HG03108 (cell line): ENCODE results near the gene HOXD3.

ENCODE experiments used
- ATAC-seq: cut with Tn5 transposase; IDR thresholded peaks from one replicate; pipeline ENCODE4 v1.9.1; 2021; ENCODE audit warnings: moderate library complexity; ENCODE audit not compliant: unreplicated experiment

The HOXD3 gene

DNA sequence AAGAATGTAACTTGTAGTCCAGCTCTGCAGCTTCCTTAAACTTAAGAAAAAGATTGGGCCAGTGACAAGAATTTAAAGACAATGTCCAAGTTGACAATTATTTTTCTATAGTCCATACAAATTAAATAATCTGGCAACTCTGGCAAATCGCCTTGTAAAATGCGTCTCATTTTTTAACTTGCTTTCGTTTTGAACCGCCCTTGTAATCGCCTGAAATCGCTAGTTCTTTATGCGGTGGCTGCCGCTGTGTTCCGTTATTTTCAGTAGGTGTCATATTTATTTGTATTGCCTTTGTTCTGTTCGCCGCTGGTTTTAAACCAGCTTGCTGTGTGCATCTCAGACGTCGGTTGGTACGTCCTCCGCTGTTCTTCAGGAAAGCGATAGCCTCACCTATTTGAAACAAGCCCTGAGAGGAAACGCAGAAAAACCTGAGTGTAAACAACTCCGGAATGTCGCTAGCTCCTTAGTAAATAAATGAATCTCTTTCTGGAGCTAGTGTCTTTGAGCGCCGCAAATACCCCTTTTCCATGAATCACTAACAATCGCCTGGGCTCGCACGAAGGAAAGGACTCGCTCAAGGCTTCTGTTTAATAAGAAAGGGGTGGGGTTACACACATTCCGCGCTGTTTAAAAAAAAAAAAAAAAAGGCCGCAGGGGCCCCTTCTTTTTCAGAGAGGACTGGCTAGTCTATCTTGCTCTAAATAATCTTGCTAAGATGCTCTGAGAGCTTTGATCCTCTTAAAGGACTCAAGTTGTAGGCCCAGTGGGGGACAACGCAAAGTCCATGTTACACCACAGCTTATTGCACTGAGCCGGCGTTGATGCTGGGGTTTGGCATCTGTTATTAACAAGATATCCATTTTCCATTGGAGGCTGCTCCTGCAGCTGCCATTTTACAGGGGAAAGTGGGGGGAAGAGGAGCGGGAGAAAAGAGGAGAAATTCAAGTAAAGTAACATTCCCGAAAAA lies 24.6 kb upstream of the HOXD3 start:
- no peak for ATAC-seq

DNA sequence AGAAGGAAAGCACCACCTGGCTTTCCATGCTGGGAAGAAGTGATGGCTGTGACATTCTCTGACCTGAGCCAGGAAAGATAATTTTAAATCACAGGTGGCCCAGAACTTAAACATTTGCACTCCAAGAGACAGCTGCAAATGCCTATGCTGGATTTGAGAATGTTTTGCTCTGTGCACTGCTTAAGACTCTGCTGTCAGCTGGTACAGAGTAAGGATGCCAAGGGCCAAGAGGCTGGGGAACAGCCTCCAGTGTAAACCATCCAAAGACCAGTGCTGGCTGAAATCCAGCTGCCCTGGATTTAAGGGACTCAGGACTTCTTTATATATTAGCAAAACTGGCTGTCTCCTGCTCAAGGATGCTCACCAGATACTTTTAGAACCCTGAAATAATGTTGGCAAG lies 23.7 kb upstream of the HOXD3 start:
- ATAC-seq, result no peak

DNA sequence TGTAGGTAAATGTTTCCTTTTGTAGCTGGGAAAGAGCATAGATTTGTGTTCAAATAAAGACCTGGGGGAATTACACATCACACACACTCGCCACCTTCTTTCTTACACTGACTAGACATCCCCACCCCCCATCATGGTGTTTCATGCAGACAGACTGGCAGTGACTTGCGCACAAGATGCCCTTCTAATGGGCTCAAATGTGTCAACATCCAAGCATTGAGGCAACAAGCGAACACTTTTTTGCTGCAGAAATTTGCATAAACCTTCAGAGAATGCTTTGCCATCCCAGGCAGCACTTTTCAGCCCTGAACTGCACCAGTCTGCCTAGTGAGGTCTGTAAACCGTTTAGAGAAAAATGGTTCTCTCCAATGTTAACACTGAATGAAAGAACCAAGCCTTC lies 23.1 kb upstream of the HOXD3 start:
- ATAC-seq, result no peak

DNA sequence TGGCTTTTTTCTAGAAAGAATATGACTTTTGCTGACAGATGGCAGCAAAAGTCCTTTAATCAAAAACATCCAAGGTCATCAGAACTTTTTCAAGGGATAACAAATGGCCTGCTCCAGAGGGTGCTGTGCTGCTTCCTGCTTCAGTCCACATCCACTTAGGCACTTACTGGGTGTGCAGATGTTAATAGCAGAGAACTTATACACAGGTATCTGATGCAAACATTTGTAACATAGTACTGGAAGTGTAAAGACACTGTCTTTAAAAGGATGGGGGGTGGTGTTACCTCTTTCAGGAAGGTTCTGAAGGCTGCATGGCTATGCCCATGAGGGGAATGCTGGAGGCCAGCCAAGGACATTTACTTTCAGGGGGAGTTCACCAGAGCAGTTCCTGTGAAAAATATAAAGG lies 22.1 kb upstream of the HOXD3 start:
- ATAC-seq, result no peak

DNA sequence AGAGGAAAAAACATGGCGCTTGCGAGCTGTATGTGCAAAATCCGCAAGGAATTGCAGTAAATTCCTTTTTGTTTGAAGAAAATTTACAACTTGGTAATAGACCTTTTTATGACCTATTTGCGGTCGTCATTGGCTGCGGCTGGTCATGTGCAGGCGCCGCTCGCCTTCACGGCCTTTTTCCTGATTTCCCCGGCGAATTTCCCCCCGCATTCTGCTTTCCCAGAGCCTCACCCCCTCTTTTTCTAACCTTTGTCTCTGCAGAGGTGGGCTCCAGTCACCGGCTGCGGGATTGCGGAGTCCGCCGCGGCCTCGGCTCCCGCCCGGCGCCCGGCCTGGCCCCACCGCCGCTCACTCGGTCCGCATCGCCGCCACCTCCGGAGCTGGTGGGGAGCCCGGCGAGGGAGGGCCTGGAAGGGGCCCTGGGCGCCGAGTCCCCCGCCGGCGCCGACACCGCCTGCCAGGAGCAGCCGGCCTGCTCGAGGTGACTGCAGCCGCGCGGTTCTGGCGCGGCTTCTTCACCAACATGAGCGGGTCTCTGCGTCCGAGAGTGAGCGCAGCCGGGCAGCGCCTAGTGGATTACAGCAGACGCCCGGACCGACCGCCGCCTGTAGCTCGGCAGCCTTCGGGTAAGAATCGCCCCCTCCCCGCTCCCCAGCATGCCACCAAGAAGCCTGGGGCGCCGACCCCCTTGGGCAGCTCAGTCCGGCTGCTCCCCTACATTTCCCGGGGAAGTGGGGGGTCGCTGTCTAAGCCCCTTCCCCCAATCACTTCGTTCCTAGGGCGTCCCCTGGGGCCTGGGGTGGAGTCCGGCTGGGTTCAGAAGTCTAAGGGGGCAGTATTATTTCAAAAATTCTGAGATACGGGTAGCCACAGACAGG lies 20.5 kb upstream of the HOXD3 start:
- ATAC-seq, result no peak

DNA sequence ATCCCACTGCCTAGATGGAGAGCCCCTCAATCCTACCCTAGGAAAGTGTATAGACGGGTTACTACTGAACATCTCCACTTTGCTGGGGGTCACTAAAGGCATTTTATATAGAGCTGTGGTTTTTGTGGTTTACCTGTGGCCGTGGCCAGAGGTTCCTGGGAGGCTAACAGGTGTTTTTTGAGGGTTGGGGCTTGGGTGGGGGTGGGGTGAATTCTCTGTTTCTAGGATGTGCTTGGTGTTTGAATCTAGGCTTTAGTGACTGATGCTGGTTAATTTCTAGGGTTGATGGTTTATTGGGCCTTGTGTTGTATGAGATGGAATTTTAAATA lies 19.9 kb upstream of the HOXD3 start:
- no peak for ATAC-seq

DNA sequence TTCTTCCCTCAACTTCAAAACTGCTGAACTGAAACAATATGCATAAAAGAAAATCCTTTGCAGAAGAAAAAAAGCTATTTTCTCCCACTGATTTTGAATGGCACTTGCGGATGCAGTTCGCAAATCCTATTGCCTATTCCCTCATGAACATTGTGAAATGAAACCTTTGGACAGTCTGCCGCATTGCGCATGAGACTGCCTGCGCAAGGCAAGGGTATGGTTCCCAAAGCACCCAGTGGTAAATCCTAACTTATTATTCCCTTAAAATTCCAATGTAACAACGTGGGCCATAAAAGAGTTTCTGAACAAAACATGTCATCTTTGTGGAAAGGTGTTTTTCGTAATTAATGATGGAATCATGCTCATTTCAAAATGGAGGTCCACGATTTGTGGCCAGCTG lies 19.2 kb upstream of the HOXD3 start:
- no peak for ATAC-seq

DNA sequence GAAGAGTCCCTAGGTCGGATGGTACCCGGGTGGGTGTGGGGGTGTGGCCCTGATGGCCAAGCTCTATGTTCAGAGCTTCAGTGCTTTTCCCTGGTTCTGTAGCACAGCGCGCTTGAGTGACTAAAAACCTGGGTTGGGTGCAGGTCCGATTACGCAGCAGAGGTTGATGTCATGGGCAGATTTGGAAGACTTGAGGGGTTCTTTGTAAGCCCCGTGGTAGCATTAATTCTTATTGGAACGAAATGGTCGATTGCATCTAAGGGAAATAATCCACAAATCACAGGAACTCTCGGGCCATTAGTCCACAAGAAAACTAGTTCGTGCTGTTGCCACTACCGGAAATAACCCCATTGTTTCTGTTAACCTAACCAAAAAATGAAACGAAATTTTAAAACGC lies 18.6 kb upstream of the HOXD3 start:
- ATAC-seq, result no peak

DNA sequence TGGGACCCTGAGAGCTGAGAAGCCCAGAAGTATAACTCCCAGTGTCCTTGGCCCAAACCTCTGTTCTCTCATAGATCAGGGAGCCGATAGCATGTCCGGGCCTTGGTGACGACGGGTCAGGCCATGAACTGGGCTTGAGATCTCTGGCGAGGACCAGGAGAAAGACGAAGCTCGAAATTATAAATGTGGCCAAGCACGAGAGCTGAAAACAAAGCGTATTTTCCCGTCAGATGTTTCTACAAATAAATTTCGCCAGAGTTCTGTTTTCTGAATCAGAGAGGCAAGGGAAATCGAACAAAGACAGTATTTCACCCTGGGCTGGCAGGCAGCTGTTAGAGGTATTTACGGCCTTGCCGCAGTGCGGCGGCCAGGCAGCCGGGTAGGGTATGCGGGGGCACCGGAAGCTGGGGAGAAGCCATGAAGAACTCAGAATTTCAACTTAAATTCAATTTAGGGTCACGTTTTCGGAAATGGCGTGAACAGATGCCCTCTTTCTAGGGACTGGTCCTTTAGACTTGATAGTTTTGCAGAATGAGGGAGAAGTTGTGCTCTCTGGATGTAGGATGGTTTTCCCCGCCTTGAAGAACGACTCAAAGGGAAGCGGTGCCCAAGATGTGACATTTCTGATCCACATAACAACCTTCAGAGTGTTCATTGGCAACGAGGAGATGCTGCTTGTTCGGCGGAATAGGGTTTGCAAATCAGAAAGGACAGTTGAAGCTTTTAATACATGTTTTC lies 18.0 kb upstream of the HOXD3 start:
- ATAC-seq, result no peak

DNA sequence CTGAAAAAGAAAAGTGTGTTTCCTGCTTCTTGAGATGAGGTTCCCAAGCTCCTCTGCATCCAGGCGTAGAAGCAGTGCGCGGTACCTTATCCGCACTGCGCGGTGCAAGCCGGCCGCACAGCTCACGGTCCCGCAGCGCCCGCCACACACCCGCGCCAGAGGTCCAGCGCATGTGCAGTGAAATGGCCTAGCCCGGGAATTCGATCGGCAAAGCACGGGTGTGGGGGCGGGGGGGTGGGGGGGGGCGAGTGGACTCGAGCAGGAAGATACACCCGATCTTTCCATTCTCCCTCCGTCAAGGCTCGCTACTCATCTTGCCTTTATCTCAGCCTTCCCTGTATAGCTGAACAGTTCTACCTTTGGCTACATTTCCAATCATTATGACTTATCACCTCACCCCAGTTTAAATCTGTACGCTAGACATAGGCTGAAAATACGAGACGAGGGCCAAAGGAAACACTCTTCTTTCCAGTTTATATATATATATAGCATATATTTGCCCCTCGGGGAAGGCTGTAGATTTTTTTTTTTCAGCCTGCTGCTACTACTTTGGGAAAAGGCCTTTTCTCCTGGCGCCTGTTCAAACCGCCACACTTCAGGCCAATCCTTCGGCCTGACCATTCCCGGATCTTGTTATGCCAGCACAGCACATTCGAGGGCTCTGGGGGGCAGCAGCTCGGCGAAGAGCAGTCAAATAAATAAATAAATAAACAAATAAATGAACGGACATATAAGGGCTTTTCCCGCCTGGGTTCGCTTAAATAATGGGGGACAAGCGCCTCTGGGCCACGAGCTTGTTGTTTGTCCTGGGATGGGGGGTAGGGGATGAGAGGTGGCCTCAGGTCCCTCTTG lies 17.2 kb upstream of the HOXD3 start:
- ATAC-seq, result no peak

DNA sequence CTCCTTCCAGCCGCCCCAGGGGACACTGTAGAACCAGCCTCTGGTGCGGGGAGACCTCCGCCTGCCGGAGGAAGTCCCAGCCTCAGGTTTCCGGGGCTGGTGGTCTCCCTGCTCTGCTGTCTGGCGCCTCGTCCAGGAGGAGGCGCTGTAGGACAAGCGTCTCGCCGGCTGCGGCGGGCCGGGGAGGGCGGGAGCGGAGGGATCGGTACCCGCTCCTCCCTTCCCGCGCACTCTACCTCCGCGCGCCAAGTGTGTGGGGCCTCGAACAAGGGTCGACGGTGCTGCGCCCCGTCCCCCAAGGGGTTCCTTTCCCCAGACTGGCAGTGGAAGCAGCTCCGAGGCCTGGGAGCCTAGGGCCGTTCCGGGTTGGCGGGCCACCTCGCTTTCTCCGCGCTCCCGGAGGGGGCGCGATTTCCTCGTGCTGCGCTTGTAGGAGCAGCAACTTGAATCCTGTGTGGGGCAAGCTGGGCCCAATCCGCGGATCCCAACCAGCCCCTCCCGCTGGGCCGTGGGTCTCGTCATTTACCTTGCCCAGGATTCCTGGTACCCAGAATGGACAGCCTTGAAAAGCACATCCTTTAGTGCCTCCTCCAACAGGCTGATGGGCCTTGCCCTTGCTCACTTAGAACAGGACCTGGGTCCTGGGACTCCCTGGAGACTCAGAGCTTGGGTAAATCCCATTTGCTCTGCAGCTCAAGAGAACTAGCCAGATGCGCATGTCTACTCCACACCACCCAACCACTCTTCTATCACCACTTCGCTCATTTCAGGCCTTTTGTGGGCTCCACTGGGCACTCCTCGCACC lies 16.4 kb upstream of the HOXD3 start:
- peak; percentile 90 for ATAC-seq

DNA sequence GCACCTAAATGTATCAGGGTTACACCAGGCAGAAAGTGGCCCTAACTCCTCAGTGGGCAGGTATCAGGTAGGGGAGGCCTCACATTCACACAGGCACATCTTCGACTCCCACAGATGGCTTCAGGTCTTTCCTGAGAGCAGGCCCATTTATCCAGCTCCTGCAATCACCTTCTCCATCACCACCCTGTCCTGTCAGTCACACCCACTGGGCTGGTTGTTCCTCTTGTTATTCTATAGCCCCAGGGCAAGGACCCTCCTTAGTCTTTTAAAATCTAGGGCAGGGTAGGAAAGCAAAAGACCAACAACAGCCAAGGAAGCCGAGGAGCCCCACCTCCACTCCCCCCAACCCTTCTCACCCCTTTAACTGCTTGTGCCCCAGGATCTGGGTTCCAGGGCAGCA lies 14.8 kb upstream of the HOXD3 start:
- no peak for ATAC-seq

DNA sequence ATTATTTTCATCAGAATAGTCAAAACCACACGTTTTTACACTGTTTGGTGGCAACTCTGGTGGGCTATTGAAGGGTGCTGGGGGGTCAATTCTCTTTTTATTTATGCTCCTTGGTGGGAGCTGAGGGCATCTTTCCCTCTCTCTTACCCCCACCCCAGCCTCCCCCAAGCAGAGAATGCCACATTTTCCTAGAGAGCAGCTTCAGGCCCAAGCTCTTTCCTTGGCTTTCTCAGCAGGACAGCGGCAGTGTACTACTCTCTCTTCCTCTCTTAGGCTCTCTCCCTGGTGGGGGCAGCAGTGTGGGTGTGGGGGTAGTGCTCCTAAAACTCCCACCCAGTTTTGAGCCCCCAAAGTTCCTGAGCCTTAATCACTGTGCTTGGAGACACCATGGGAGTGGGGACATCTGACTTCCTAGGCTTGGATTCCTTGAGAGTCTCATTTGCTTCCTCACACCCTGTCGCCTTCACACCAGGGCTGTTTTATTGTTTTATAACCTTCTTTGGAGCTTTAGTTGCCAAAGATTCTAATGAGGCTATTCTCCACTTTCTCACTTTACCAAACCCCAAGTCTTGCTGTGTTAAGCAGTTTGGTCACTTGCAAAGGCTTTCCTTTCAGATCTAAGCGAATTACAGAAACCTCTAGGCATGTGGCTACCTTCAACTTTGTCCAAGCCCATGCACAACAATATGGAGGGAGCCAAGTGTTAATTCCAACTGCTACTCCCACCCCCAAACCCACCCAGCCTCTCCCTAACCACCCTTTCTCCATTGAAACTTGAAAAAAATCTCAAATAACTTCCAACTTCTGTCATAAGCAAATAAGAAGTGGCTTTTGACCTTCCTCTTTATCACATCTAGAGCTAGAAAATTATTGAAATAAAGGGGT lies 11.8 kb upstream of the HOXD3 start:
- ATAC-seq, result no peak

DNA sequence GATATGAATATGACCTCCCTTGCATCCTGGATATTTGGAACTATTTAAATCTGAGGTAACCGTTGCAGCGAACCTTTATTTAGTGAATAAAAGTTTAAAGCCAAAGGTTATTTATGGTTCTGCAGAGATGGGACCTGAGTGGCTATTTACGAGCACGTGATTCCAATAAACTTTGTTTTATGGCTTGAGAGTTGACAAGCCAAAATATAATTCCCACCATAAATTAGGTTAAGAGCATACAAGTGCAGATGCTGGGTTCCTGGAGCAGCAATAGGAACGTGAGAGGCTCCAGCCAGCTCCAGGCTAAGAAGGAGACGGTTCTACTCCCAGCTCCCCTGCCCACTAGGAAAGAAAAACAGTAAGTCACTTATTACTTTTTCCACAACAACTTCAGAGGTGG lies 11.0 kb upstream of the HOXD3 start:
- ATAC-seq, result no peak

DNA sequence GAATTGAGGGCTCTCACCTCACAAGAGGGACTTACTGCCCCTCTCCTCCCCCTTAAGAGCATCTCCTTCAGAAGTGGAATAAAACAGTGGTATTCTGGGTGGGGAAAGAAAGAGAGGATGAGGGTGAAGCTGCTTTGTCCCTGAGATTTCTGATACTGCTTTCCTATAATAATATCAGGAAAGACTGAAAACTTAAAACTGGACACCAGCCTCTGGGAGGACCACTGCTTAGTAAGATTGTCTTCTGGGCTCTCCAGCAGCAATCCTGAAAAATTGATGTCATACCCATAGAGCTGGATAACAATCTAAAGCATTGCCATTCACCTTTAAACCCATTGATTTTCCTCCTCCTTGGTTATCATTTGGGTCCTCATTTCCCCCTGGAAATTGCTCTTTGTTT lies 10.5 kb upstream of the HOXD3 start:
- ATAC-seq, result no peak

DNA sequence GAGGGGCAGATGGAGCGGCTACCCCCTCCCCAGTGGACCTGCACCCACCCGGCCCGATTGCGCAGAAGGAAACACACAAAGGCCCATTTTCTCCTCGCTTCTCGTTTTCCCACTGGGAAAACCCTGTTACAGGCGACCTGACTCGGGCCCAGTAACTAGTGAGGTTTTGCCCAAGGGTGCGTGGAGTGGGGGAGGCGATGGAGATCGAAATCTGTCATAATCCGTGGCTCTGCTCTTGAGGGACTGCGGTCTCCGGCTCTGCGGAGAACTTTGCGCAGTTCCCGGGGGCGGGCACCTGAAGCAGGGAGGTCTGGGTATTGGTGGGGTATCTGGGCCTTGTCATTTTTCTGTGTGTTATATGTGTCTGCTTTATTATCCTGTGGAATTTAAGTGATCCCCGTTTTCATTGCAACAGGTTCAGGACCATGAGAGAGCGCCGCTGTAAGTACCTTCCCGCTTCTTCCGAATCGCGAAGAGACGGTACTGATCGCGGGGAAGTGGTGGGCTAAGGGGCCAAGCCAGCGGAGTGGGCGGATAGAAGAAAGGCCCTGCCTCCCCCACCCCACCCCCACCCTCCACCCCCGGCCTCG lies 9.8 kb upstream of the HOXD3 start:
- ATAC-seq, result no peak

DNA sequence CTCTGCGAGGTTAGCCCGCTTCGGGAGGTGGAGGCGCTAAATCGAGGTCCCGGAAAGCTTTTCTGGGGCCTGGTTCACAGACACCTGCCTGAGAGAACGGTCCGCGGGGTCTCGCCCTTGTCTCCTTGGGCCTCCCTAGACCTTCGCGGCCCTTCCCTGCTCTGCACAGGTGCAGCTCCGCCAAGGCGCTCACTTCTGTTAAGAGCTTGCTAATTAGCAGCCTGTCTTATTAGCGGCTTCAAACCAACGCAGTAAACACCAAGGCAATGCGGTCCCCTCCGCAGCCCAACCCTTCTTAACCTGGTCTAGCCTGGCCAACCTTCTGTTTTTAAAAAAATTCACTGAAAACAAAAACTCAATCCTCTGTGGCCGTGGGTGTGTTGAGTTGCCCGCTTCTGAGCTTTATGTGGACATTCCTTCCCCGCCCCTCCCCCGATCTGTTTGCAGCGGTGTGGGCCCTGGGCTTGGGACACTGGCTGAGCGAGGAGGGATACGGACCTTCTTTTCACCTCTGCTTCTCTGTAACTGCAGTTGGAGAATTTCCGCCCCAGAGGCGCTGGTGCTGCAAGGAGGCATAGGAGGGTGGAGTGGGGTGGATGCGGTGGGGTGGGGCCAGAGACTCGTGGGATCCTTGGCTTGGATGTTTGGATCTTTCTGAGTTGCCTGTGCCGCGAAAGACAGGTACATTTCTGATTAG lies 9.2 kb upstream of the HOXD3 start:
- no peak for ATAC-seq
